ENCODE data around the gene B9D2.

GRCh38 chr19:41352279-41352608 is 11.7 kb downstream of the B9D2 start:
- no peak for TF ChIP-seq CTCF (conservative IDR thresholded peaks at IDR 0.05 in 1 of 2, IDR thresholded peaks at IDR 0.05 in 1 of 2; ENCODE audit: low read depth in 1 of 2, low read length in 2 of 2)
- no peak for TF ChIP-seq EZH2 (IDR thresholded peaks at IDR 0.05; ENCODE audit: low read length, missing control alignments)
